GM12878 (cell line): ENCODE results near the gene SUPT3H. TPM values are rescaled to one million over a fixed set of nuclear protein-coding genes. Genes with fewer than 3 reads are reported as not detected.

Experiments
- ATAC-seq: fragments of 200-7000 bp; cut with Tn5 transposase; 3 replicates; pipeline ENCODE4 v1.9.1; 2020; ENCODE audit warnings: mild to moderate bottlenecking, moderate library complexity
- BruUV-seq: library from RNA; stranded (reverse); fragments of 400-500 nt; replicated peaks from 2 replicates; lab custom pipeline; 2021; lab: Mats Ljungman, UMichigan
- CTCF ChIA-PET: fragments of 300-600 bp; sonication (Branson Sonifier 250); formaldehyde crosslinking; extraction: SDS; loops from one replicate; lab custom pipeline; 2021; ENCODE audit warnings: inconsistent platforms; lab: Yijun Ruan, JAX
- POLR2A ChIA-PET: fragments of 350-600 bp; formaldehyde crosslinking; extraction: SDS; loops from one replicate; lab custom pipeline; 2021; ENCODE audit warnings: inconsistent platforms; lab: Charles Lee
- RAD21 ChIA-PET: fragments of 300-600 bp; sonication (Branson Sonifier 250); formaldehyde crosslinking; loops from one replicate; lab custom pipeline; 2023; ENCODE audit warnings: antibody characterized with exemption; ENCODE audit not compliant: unreplicated experiment; lab: Charles Lee
- SMC1A ChIA-PET: fragments of 300-600 bp; sonication (Branson Sonifier 250); formaldehyde crosslinking; loops from one replicate; lab custom pipeline; 2023; ENCODE audit not compliant: unreplicated experiment, uncharacterized antibody; lab: Charles Lee
- DNase-seq: peaks from one replicate; pipeline ENCODE4 v3.0.0-alpha.2; 2011; ENCODE audit warnings: low read depth, low spot score
- FAIRE-seq: peaks from 3 replicates; lab custom pipeline; 2011; peaks lifted over from hg19 to GRCh38; lab: Jason Lieb, UNC
- H2AFZ ChIP-seq: 2 replicates; pipeline ENCODE4 v1.6.0; 2011; ENCODE audit warnings: low read depth, low read length, control low read depth; ENCODE audit not compliant: control insufficient read depth
- H3K27ac ChIP-seq: 2 replicates; pipeline ENCODE4 v1.5.1; 2011; ENCODE audit warnings: control low read depth; ENCODE audit not compliant: control insufficient read depth, insufficient read depth
- H3K27me3 ChIP-seq, 2 experiments: replicated peaks in 1 of 2; 2 replicates each; pipeline versions ENCODE4 v1.6.0 to v1.6.1; 2011; ENCODE audit warnings: low read length in 1 of 2; ENCODE audit not compliant: control insufficient read depth in 2 of 2, insufficient read depth in 2 of 2
- H3K36me3 ChIP-seq, 2 experiments: 2 replicates each; pipeline ENCODE4 v1.5.1; 2011; ENCODE audit warnings: low read length in 1 of 2; ENCODE audit not compliant: control insufficient read depth in 2 of 2, insufficient read depth in 2 of 2
- H3K4me1 ChIP-seq: 2 replicates; pipeline ENCODE4 v1.6.1; 2011; ENCODE audit warnings: mild to moderate bottlenecking, low read length, moderate library complexity, mixed read lengths; ENCODE audit not compliant: control insufficient read depth, insufficient read depth
- H3K4me2 ChIP-seq: 2 replicates; pipeline ENCODE4 v1.6.0; 2011; ENCODE audit warnings: control low read depth; ENCODE audit not compliant: control insufficient read depth, insufficient read depth
- H3K4me3 ChIP-seq: fragments of 200-600 bp; sonication (generic); 2 replicates; pipeline ENCODE4 v1.5.1; 2016
- H3K79me2 ChIP-seq: 2 replicates; pipeline ENCODE4 v1.6.0; 2011; ENCODE audit warnings: low read length; ENCODE audit not compliant: control insufficient read depth, insufficient read depth
- H3K9ac ChIP-seq: 2 replicates; pipeline ENCODE4 v1.8.0; 2011; ENCODE audit warnings: low read length, control low read depth, mixed read lengths; ENCODE audit not compliant: control insufficient read depth, insufficient read depth
- H3K9me3 ChIP-seq: replicated peaks from 3 replicates; pipeline ENCODE4 v1.5.1; 2011; ENCODE audit warnings: mild to moderate bottlenecking, low read length; ENCODE audit not compliant: control insufficient read depth, insufficient read depth
- H4K20me1 ChIP-seq: 2 replicates; pipeline ENCODE4 v1.6.0; 2011; ENCODE audit not compliant: control insufficient read depth, insufficient read depth
- EP300 ChIP-seq, 2 experiments: fragments of 150-350 bp in 1 of 2; IDR thresholded peaks; 2 replicates each; pipeline ENCODE4 v1.6.1; 2011 to 2012; ENCODE audit warnings: low read depth in 2 of 2, low read length in 2 of 2, borderline replicate concordance in 1 of 2, improper control_type of control experiment in 1 of 2, inconsistent platforms in 1 of 2; ENCODE audit not compliant: control insufficient read depth in 1 of 2
- IKZF1 ChIP-seq: fragments of 450-650 bp; conservative IDR thresholded peaks from 2 replicates; pipeline ENCODE4 v1.6.1; 2017; ENCODE audit warnings: antibody characterized with exemption, mild to moderate bottlenecking
- PKNOX1 ChIP-seq: fragments of 450-650 bp; IDR thresholded peaks from 2 replicates; pipeline ENCODE4 v1.6.1; 2016; ENCODE audit warnings: mild to moderate bottlenecking
- POLR2AphosphoS5 ChIP-seq: IDR thresholded peaks from 2 replicates; pipeline ENCODE4 v1.6.1; 2011; ENCODE audit warnings: mild to moderate bottlenecking, low read length, inconsistent platforms
- SPI1 ChIP-seq: IDR thresholded peaks from 2 replicates; pipeline ENCODE4 v1.6.1; 2011; ENCODE audit warnings: low read depth, mild to moderate bottlenecking, low read length, moderate library complexity, borderline replicate concordance; ENCODE audit not compliant: insufficient read depth
- TARDBP ChIP-seq: IDR thresholded peaks from 2 replicates; pipeline ENCODE4 v1.6.1; 2016; ENCODE audit warnings: borderline replicate concordance
- ZBED1 ChIP-seq: IDR thresholded peaks from 2 replicates; pipeline ENCODE4 v1.6.1; 2016; ENCODE audit warnings: borderline replicate concordance
- ZNF687 ChIP-seq: fragments of 450-650 bp; IDR thresholded peaks from 2 replicates; pipeline ENCODE4 v1.6.1; 2017; ENCODE audit warnings: mild to moderate bottlenecking, moderate library complexity
- WGBS: methylation state at CpG from one replicate; pipeline ENCODE4 v1.1.6; 2016; ENCODE audit warnings: low lambda C conversion rate; ENCODE audit not compliant: insufficient replicate concordance, insufficient coverage; ENCODE audit errors: missing lambda C conversion rate; 5-methylcytosine and 5-hydroxymethylcytosine counted together
- in situ Hi-C: fragments of 300-500 bp; cut with MboI; formaldehyde crosslinking; loops from 9 replicates; pipeline ENCODE4 v1.14.3; 2018; ENCODE audit warnings: mixed read lengths
- intact Hi-C: fragments of 100-400 bp; cut with micrococcal nuclease; formaldehyde crosslinking; loops from one replicate; pipeline ENCODE4 v1.14.2; 2022; ENCODE audit not compliant: unreplicated experiment
- polyA plus RNA-seq, 11 experiments: library from polyadenylated mRNA; depleted of rRNA in 4 of 11; unstranded in 6 of 11; stranded (reverse) in 5 of 11; fragments of >200 nt; fragmentation: Nextera tagmentation in 4 of 11; fragmentation: Illumina TruSeq in 1 of 11; extraction: Ambion mirVana in 4 of 11; extraction: Trizol in 1 of 11; gene quantifications; 1 replicate in 1 of 11; 2 replicates in 10 of 11; pipeline versions ENCODE4 v1.2.1 to v1.2.3, GENCODE V29; 2011 to 2016; ENCODE audit warnings: inconsistent platforms in 2 of 11, missing spikeins in 2 of 11, low read depth in 1 of 11
- total RNA-seq, 4 experiments: library from RNA; depleted of rRNA in 3 of 4; stranded (reverse); fragments of >200 nt in 3 of 4; fragmentation: Illumina TruSeq in 1 of 4; extraction: Trizol in 1 of 4; gene quantifications; 2 replicates each; pipeline versions ENCODE4 v1.2.1 to v1.2.3, GENCODE V29; 2013 to 2021
- TF ChIP-seq, protein P1 (sequence below): fragments of 450-650 bp; IDR thresholded peaks from 2 replicates; pipeline ENCODE4 v1.6.1; 2016; ENCODE audit warnings: mild to moderate bottlenecking

SUPT3H gene
- total and polyA plus RNA-seq, 10 of the 15 experiments (the other 5 are each of a cell fraction or from before 2014, with no cell fraction given), result 0.51 to 3.7 (median 2.0) TPM

DNA sequence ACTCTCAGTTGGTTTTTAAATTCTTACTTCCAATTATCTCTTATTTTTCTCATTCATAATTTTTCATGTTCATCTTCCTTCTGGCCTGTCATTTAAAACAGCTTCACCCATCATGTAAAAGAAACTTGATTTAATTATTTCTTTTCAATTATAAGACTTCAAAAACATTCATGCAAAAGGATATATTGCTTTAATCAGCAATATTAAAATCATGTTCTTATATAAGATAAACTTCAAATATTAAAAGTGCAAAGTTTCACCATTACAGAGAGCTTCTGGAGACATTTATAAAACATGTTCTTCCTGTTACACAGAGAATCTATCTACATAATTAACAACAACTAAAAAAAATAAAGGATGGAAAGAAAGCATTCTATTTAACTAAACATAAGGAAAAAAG is 446.3 kb downstream of the SUPT3H start:
- Histone ChIP-seq H2AFZ (no peak overlapping the region), H3K4me2 (no peak overlapping the region), H3K9me3 (no peaks in the 10 kb centered on the region), H3K36me3 (no peaks in the 10 kb centered on the region), H3K4me1 (no peaks in the 10 kb centered on the region), H4K20me1 (no peaks in the 10 kb centered on the region), H3K27ac (no peak overlapping the region), H3K9ac (no peak overlapping the region), H3K27me3 (no peaks in the 10 kb centered on the region), H3K4me3 (no peak overlapping the region), H3K79me2 (no peaks in the 10 kb centered on the region)
- ChIA-PET SMC1A (interaction anchor here (0.7 to 1.4 kb wide), 7 partner anchors 52 to 276 kb away, joined by 3 to 4 read pairs (median 3); no protein-coding TSS in a partner anchor), RAD21 (interaction anchor here (1.5 to 2.3 kb wide), 3 partner anchors 63 to 276 kb away, joined by 3 to 9 read pairs (median 6); no protein-coding TSS in a partner anchor), POLR2A (no interaction called here), CTCF (interaction anchor here (1.3 kb wide), 1 partner anchor 276 kb away, joined by 4 read pairs; no protein-coding TSS in a partner anchor)
- in situ Hi-C loops (no loop called here), intact Hi-C loops (loop anchor here (5.0 to 10.0 kb wide), 2 partner anchors 194 to 267 kb away; no protein-coding TSS in a partner anchor)
- BruUV-seq, result no TSS peak
- FAIRE-seq (no peak), ATAC-seq (no peak), DNase-seq (no peak)
- TF ChIP-seq SPI1 (no peak), IKZF1 (no peak), EP300 (IDR thresholded peaks at IDR 0.05; ENCODE audit: borderline replicate concordance in 1 of 2, control insufficient read depth in 1 of 2, low read depth in 2 of 2, low read length in 2 of 2) (no peak)

- Histone ChIP-seq H3K9ac (no peak overlapping the region), H3K9me3 (no peaks in the 10 kb centered on the region), H3K4me2 (no peak overlapping the region), H3K36me3 (no peaks in the 10 kb centered on the region), H3K27me3 (no peaks in the 10 kb centered on the region), H4K20me1 (no peaks in the 10 kb centered on the region), H3K27ac (no peak overlapping the region), H3K79me2 (no peaks in the 10 kb centered on the region), H3K4me1 (no peaks in the 10 kb centered on the region), H2AFZ (no peak overlapping the region), H3K4me3 (no peak overlapping the region)
- SMC1A ChIA-PET, result interaction anchor here (0.6 kb wide), 1 partner anchor 841 kb away, joined by 3 read pairs; no protein-coding TSS in a partner anchor
- in situ Hi-C loops, result no loop called here
- CTCF ChIA-PET, result no interaction called here
- POLR2A ChIA-PET, result interaction anchor here (1.0 kb wide), 1 partner anchor 11 kb away, joined by 7 read pairs; no protein-coding TSS in a partner anchor
- ATAC-seq, result 0 out of 3 replicates have a peak, but pooled peaks have one; percentile 17
- 60% methylated on average over 2 of the region's 2 CpGs for WGBS
- no peak for FAIRE-seq
- RAD21 ChIA-PET, result interaction anchor here (1.1 kb wide), 1 partner anchor 9 kb away, joined by 4 read pairs; no protein-coding TSS in a partner anchor
- no TSS peak for BruUV-seq
- intact Hi-C loops, result loop anchor here (5.0 kb wide), 1 partner anchor 59 kb away; no protein-coding TSS in a partner anchor
- no peak for DNase-seq
- no peak for TF ChIP-seq ZBED1
- TF ChIP-seq EP300 (IDR thresholded peaks at IDR 0.05; ENCODE audit: borderline replicate concordance in 1 of 2, control insufficient read depth in 1 of 2, low read depth in 2 of 2, low read length in 2 of 2), result no peak
- TF ChIP-seq TARDBP, result no peak
- TF ChIP-seq, protein P1, sequence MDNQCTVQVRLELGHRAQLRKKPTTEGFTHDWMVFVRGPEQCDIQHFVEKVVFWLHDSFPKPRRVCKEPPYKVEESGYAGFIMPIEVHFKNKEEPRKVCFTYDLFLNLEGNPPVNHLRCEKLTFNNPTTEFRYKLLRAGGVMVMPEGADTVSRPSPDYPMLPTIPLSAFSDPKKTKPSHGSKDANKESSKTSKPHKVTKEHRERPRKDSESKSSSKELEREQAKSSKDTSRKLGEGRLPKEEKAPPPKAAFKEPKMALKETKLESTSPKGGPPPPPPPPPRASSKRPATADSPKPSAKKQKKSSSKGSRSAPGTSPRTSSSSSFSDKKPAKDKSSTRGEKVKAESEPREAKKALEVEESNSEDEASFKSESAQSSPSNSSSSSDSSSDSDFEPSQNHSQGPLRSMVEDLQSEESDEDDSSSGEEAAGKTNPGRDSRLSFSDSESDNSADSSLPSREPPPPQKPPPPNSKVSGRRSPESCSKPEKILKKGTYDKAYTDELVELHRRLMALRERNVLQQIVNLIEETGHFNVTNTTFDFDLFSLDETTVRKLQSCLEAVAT, result no peak
- TF ChIP-seq POLR2AphosphoS5, result no peak
- no peak for TF ChIP-seq ZNF687
- TF ChIP-seq PKNOX1, result no peak
Observed at GRCh38 chr6:44926556-44926955, 451.2 kb downstream of the SUPT3H start.
